Loucy (cell line): Measurements from ENCODE around the gene PTCH1.

Experiments
- H2AFZ ChIP-seq: fragments of 200-600 bp; sonication (generic); 2 replicates; pipeline ENCODE4 v1.6.0; 2016; ENCODE audit warnings: antibody characterized with exemption, mild to moderate bottlenecking, low read length, moderate library complexity
- H3F3A ChIP-seq: fragments of 200-600 bp; 2 replicates; pipeline ENCODE4 v1.6.0; 2016; ENCODE audit warnings: antibody characterized with exemption, low read depth, mild to moderate bottlenecking
- H3K27me3 ChIP-seq: fragments of 200-600 bp; sonication (generic); 2 replicates; pipeline ENCODE4 v1.6.1; 2014; ENCODE audit warnings: low read length, mild to moderate bottlenecking; ENCODE audit not compliant: insufficient read depth, poor library complexity, severe bottlenecking
- H3K36me3 ChIP-seq: fragments of 200-600 bp; sonication (generic); 2 replicates; pipeline ENCODE4 v1.6.1; 2016; ENCODE audit warnings: low read length; ENCODE audit not compliant: insufficient read depth
- H3K4me1 ChIP-seq: fragments of 200-600 bp; sonication (generic); 2 replicates; pipeline ENCODE4 v1.5.1; 2014; ENCODE audit warnings: low read length, mild to moderate bottlenecking; ENCODE audit not compliant: insufficient read depth, poor library complexity, severe bottlenecking
- H3K4me2 ChIP-seq: fragments of 200-600 bp; sonication (generic); 2 replicates; pipeline ENCODE4 v1.6.0; 2014; ENCODE audit warnings: antibody characterized with exemption, low read length, low read depth, mild to moderate bottlenecking; ENCODE audit not compliant: poor library complexity, severe bottlenecking
- H3K4me3 ChIP-seq: fragments of 200-600 bp; sonication (generic); 2 replicates; pipeline ENCODE4 v1.5.1; 2014; ENCODE audit warnings: low read length, mild to moderate bottlenecking, mixed read lengths; ENCODE audit not compliant: poor library complexity, severe bottlenecking
- H3K79me2 ChIP-seq: fragments of 200-600 bp; sonication (generic); 2 replicates; pipeline ENCODE4 v1.6.1; 2014; ENCODE audit warnings: low read length; ENCODE audit not compliant: insufficient read depth
- H3K9ac ChIP-seq: fragments of 200-600 bp; sonication (generic); 2 replicates; pipeline ENCODE4 v1.6.0; 2014; ENCODE audit warnings: mild to moderate bottlenecking, low read depth, low read length, moderate library complexity; ENCODE audit not compliant: poor library complexity, severe bottlenecking
- H3K9me2 ChIP-seq: fragments of 200-600 bp; sonication (generic); replicated peaks from 2 replicates; pipeline ENCODE4 v1.6.1; 2016; ENCODE audit warnings: low read depth, low read length, mixed read lengths
- H3K9me3 ChIP-seq: fragments of 200-600 bp; sonication (generic); 2 replicates; pipeline ENCODE4 v1.6.1; 2014; ENCODE audit warnings: mild to moderate bottlenecking, antibody characterized with exemption, low read length, low read depth; ENCODE audit not compliant: insufficient read depth
- H4K20me1 ChIP-seq: fragments of 200-600 bp; sonication (generic); 2 replicates; pipeline ENCODE4 v1.6.0; 2014; ENCODE audit warnings: antibody characterized with exemption, low read length, mild to moderate bottlenecking; ENCODE audit not compliant: insufficient read depth, poor library complexity, severe bottlenecking
- CTCF ChIP-seq: fragments of 200-600 bp; sonication (generic); conservative IDR thresholded peaks from 2 replicates; pipeline ENCODE4 v1.5.1; 2014; ENCODE audit warnings: mild to moderate bottlenecking, antibody characterized with exemption, low read length
- EZH2phosphoT487 ChIP-seq: fragments of 200-600 bp; IDR thresholded peaks from 2 replicates; pipeline ENCODE4 v1.6.1; 2018; ENCODE audit warnings: antibody characterized with exemption, mild to moderate bottlenecking, moderate library complexity, borderline replicate concordance

Gene PTCH1

GRCh38 chr9:95434116-95435073 lies 82.4 kb downstream of the PTCH1 start:
- Histone ChIP-seq H4K20me1 (no peaks in the 10 kb centered on the region), H3K79me2 (no peaks in the 10 kb centered on the region), H3K4me3 (no peak overlapping the region), H3K4me1 (peaks cover 7% of the 10 kb centered on the region), H3K4me2 (no peak overlapping the region), H3K36me3 (no peaks in the 10 kb centered on the region), H3F3A (no peaks in the 10 kb centered on the region), H3K9me2 (no peaks in the 10 kb centered on the region), H3K27me3 (no peaks in the 10 kb centered on the region), H3K9ac (no peak overlapping the region), H3K9me3 (no peaks in the 10 kb centered on the region), H2AFZ (no peak overlapping the region)
- no peak for TF ChIP-seq EZH2phosphoT487
- TF ChIP-seq CTCF, result no peak

- Histone ChIP-seq H3K9me3 (no peaks in the 10 kb centered on the region), H4K20me1 (no peaks in the 10 kb centered on the region), H3K79me2 (no peaks in the 10 kb centered on the region), H3K4me1 (peaks cover 5% of the 10 kb centered on the region), H3K36me3 (no peaks in the 10 kb centered on the region), H3F3A (no peaks in the 10 kb centered on the region), H3K9me2 (no peaks in the 10 kb centered on the region), H2AFZ (no peak overlapping the region), H3K4me2 (no peak overlapping the region), H3K4me3 (no peak overlapping the region), H3K9ac (no peak overlapping the region), H3K27me3 (no peaks in the 10 kb centered on the region)
- TF ChIP-seq EZH2phosphoT487 (no peak), CTCF (no peak)
Observed at GRCh38 chr9:95433096-95433819, 83.5 kb downstream of the PTCH1 start.

GRCh38 chr9:95431286-95431685 lies 85.5 kb downstream of the PTCH1 start:
- no peak overlapping the region for H3K4me2 ChIP-seq
- no peaks in the 10 kb centered on the region for H3K79me2 ChIP-seq
- H4K20me1 ChIP-seq, result no peaks in the 10 kb centered on the region
- no peak for TF ChIP-seq CTCF
- TF ChIP-seq EZH2phosphoT487, result no peak
- H3K4me3 ChIP-seq, result no peak overlapping the region
- no peaks in the 10 kb centered on the region for H3K36me3 ChIP-seq
- no peak overlapping the region for H3K9ac ChIP-seq
- no peak overlapping the region for H2AFZ ChIP-seq
- no peaks in the 10 kb centered on the region for H3K4me1 ChIP-seq
- no peaks in the 10 kb centered on the region for H3K27me3 ChIP-seq
- no peaks in the 10 kb centered on the region for H3K9me3 ChIP-seq
- H3K9me2 ChIP-seq, result no peaks in the 10 kb centered on the region
- no peaks in the 10 kb centered on the region for H3F3A ChIP-seq
